GM18519 (cell line): ENCODE measurements around the gene CSRNP3.

Experiments used
- ATAC-seq: cut with Tn5 transposase; IDR thresholded peaks from one replicate; pipeline ENCODE4 v1.9.1; 2021; ENCODE audit warnings: mild to moderate bottlenecking, moderate library complexity; ENCODE audit not compliant: unreplicated experiment, low FRiP score

CSRNP3 gene

GRCh38 chr2:165666605-165667004 is 197.1 kb downstream of the CSRNP3 start:
- no peak for ATAC-seq

GRCh38 chr2:165667375-165667774 is 197.9 kb downstream of the CSRNP3 start:
- no peak for ATAC-seq

- no peak for ATAC-seq
Measured at GRCh38 chr2:165674780-165675179, 205.3 kb downstream of the CSRNP3 start.

- ATAC-seq = no peak
Measured at GRCh38 chr2:165675551-165675968, 206.1 kb downstream of the CSRNP3 start.

- ATAC-seq = no peak
Measured at GRCh38 chr2:165678882-165679281, 209.4 kb downstream of the CSRNP3 start.

- no peak for ATAC-seq
Measured at GRCh38 chr2:165679621-165680020, 210.1 kb downstream of the CSRNP3 start.

GRCh38 chr2:165681841-165682240 is 212.3 kb downstream of the CSRNP3 start:
- no peak for ATAC-seq

- no peak for ATAC-seq
Measured at GRCh38 chr2:165682546-165682945, 213.0 kb downstream of the CSRNP3 start.

GRCh38 chr2:165686800-165687199 is 217.3 kb downstream of the CSRNP3 start:
- no peak for ATAC-seq

- ATAC-seq = no peak
Measured at GRCh38 chr2:165687426-165688002, 218.0 kb downstream of the CSRNP3 start.

- ATAC-seq = no peak
Measured at GRCh38 chr2:165691615-165692014, 222.1 kb downstream of the CSRNP3 start.

GRCh38 chr2:165692906-165693305 is 223.4 kb downstream of the CSRNP3 start:
- no peak for ATAC-seq

- no peak for ATAC-seq
Measured at GRCh38 chr2:165693838-165694237, 224.3 kb downstream of the CSRNP3 start.

GRCh38 chr2:165697748-165698443 is 228.4 kb downstream of the CSRNP3 start:
- ATAC-seq = no peak

GRCh38 chr2:165698444-165698884 is 229.0 kb downstream of the CSRNP3 start:
- ATAC-seq = peak; percentile 91

GRCh38 chr2:165699946-165700345 is 230.4 kb downstream of the CSRNP3 start:
- ATAC-seq = peak; percentile 47

- no peak for ATAC-seq
Measured at GRCh38 chr2:165700531-165700930, 231.0 kb downstream of the CSRNP3 start.

GRCh38 chr2:165701147-165701546 is 231.6 kb downstream of the CSRNP3 start:
- no peak for ATAC-seq

- no peak for ATAC-seq
Measured at GRCh38 chr2:165706960-165707487, 237.5 kb downstream of the CSRNP3 start.

GRCh38 chr2:165716091-165716490 is 246.6 kb downstream of the CSRNP3 start:
- ATAC-seq = no peak

- ATAC-seq = no peak
Measured at GRCh38 chr2:165718610-165719210, 249.2 kb downstream of the CSRNP3 start.

- ATAC-seq = no peak
Measured at GRCh38 chr2:165720511-165720910, 251.0 kb downstream of the CSRNP3 start.
